Measurements from ENCODE around the gene CASTOR1.

DNA sequence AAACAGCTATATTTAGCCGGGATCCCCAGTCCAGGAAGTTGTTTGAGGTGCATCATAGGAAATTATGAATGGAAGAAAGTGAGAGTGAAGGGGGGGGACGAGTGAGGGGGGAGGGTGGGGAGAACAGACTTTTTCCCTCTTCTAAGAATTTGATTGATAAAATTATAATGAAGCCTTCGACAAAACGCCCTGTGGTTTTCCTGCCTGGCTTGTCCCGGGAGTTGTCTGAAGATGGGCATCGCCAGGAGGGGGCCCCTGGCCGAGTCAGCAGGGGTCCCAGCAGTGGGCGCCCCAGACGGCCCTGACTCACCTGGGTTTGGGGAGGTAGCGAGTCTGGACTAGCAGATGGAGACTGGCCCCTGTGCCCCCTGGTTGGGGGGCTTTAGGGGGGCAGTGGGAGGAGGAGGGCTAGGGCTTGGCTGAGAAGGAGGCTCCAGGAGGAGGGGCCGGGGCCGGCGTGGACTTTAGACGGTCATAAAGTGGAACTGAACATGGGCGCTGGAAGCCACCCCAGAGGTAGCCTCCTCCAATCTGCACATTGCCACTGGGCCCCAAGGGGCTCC is 42.4 kb downstream of the CASTOR1 start:
- no peak for TF ChIP-seq CBFB (CRISPR knock-in tag; IDR thresholded peaks at IDR 0.05; ENCODE audit: low read depth)
- TF ChIP-seq, protein P1, sequence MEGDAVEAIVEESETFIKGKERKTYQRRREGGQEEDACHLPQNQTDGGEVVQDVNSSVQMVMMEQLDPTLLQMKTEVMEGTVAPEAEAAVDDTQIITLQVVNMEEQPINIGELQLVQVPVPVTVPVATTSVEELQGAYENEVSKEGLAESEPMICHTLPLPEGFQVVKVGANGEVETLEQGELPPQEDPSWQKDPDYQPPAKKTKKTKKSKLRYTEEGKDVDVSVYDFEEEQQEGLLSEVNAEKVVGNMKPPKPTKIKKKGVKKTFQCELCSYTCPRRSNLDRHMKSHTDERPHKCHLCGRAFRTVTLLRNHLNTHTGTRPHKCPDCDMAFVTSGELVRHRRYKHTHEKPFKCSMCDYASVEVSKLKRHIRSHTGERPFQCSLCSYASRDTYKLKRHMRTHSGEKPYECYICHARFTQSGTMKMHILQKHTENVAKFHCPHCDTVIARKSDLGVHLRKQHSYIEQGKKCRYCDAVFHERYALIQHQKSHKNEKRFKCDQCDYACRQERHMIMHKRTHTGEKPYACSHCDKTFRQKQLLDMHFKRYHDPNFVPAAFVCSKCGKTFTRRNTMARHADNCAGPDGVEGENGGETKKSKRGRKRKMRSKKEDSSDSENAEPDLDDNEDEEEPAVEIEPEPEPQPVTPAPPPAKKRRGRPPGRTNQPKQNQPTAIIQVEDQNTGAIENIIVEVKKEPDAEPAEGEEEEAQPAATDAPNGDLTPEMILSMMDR (IDR thresholded peaks at IDR 0.05), result no peak
- TF ChIP-seq, protein P2, sequence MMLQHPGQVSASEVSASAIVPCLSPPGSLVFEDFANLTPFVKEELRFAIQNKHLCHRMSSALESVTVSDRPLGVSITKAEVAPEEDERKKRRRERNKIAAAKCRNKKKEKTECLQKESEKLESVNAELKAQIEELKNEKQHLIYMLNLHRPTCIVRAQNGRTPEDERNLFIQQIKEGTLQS (CRISPR knock-in tag; conservative IDR thresholded peaks at IDR 0.05), result no peak
- no peak for TF ChIP-seq ZNF232 (CRISPR knock-in tag; IDR thresholded peaks at IDR 0.05)
- TF ChIP-seq, protein P3, sequence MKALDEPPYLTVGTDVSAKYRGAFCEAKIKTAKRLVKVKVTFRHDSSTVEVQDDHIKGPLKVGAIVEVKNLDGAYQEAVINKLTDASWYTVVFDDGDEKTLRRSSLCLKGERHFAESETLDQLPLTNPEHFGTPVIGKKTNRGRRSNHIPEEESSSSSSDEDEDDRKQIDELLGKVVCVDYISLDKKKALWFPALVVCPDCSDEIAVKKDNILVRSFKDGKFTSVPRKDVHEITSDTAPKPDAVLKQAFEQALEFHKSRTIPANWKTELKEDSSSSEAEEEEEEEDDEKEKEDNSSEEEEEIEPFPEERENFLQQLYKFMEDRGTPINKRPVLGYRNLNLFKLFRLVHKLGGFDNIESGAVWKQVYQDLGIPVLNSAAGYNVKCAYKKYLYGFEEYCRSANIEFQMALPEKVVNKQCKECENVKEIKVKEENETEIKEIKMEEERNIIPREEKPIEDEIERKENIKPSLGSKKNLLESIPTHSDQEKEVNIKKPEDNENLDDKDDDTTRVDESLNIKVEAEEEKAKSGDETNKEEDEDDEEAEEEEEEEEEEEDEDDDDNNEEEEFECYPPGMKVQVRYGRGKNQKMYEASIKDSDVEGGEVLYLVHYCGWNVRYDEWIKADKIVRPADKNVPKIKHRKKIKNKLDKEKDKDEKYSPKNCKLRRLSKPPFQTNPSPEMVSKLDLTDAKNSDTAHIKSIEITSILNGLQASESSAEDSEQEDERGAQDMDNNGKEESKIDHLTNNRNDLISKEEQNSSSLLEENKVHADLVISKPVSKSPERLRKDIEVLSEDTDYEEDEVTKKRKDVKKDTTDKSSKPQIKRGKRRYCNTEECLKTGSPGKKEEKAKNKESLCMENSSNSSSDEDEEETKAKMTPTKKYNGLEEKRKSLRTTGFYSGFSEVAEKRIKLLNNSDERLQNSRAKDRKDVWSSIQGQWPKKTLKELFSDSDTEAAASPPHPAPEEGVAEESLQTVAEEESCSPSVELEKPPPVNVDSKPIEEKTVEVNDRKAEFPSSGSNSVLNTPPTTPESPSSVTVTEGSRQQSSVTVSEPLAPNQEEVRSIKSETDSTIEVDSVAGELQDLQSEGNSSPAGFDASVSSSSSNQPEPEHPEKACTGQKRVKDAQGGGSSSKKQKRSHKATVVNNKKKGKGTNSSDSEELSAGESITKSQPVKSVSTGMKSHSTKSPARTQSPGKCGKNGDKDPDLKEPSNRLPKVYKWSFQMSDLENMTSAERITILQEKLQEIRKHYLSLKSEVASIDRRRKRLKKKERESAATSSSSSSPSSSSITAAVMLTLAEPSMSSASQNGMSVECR (CRISPR knock-in tag; IDR thresholded peaks at IDR 0.05; ENCODE audit: borderline replicate concordance), result no peak
- TF ChIP-seq, protein P4, sequence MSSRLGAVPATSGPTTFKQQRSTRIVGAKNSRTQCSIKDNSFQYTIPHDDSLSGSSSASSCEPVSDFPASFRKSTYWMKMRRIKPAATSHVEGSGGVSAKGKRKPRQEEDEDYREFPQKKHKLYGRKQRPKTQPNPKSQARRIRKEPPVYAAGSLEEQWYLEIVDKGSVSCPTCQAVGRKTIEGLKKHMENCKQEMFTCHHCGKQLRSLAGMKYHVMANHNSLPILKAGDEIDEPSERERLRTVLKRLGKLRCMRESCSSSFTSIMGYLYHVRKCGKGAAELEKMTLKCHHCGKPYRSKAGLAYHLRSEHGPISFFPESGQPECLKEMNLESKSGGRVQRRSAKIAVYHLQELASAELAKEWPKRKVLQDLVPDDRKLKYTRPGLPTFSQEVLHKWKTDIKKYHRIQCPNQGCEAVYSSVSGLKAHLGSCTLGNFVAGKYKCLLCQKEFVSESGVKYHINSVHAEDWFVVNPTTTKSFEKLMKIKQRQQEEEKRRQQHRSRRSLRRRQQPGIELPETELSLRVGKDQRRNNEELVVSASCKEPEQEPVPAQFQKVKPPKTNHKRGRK (CRISPR knock-in tag; IDR thresholded peaks at IDR 0.05; ENCODE audit: borderline replicate concordance), result no peak
- TF ChIP-seq, protein P5, sequence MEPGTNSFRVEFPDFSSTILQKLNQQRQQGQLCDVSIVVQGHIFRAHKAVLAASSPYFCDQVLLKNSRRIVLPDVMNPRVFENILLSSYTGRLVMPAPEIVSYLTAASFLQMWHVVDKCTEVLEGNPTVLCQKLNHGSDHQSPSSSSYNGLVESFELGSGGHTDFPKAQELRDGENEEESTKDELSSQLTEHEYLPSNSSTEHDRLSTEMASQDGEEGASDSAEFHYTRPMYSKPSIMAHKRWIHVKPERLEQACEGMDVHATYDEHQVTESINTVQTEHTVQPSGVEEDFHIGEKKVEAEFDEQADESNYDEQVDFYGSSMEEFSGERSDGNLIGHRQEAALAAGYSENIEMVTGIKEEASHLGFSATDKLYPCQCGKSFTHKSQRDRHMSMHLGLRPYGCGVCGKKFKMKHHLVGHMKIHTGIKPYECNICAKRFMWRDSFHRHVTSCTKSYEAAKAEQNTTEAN (CRISPR knock-in tag; IDR thresholded peaks at IDR 0.05), result no peak
- TF ChIP-seq, protein P6, sequence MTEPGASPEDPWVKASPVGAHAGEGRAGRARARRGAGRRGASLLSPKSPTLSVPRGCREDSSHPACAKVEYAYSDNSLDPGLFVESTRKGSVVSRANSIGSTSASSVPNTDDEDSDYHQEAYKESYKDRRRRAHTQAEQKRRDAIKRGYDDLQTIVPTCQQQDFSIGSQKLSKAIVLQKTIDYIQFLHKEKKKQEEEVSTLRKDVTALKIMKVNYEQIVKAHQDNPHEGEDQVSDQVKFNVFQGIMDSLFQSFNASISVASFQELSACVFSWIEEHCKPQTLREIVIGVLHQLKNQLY (CRISPR knock-in tag; IDR thresholded peaks at IDR 0.05), result no peak
- TF ChIP-seq SP1 (CRISPR knock-in tag; conservative IDR thresholded peaks at IDR 0.05), result no peak
- TF ChIP-seq SMAD3 (CRISPR knock-in tag; IDR thresholded peaks at IDR 0.05; ENCODE audit: borderline replicate concordance), result no peak
- TF ChIP-seq, protein P7, sequence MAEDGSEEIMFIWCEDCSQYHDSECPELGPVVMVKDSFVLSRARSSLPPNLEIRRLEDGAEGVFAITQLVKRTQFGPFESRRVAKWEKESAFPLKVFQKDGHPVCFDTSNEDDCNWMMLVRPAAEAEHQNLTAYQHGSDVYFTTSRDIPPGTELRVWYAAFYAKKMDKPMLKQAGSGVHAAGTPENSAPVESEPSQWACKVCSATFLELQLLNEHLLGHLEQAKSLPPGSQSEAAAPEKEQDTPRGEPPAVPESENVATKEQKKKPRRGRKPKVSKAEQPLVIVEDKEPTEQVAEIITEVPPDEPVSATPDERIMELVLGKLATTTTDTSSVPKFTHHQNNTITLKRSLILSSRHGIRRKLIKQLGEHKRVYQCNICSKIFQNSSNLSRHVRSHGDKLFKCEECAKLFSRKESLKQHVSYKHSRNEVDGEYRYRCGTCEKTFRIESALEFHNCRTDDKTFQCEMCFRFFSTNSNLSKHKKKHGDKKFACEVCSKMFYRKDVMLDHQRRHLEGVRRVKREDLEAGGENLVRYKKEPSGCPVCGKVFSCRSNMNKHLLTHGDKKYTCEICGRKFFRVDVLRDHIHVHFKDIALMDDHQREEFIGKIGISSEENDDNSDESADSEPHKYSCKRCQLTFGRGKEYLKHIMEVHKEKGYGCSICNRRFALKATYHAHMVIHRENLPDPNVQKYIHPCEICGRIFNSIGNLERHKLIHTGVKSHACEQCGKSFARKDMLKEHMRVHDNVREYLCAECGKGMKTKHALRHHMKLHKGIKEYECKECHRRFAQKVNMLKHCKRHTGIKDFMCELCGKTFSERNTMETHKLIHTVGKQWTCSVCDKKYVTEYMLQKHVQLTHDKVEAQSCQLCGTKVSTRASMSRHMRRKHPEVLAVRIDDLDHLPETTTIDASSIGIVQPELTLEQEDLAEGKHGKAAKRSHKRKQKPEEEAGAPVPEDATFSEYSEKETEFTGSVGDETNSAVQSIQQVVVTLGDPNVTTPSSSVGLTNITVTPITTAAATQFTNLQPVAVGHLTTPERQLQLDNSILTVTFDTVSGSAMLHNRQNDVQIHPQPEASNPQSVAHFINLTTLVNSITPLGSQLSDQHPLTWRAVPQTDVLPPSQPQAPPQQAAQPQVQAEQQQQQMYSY (CRISPR knock-in tag; IDR thresholded peaks at IDR 0.05), result no peak
- TF ChIP-seq CREB1 (CRISPR knock-in tag; IDR thresholded peaks at IDR 0.05), result no peak
